ENCODE data around the gene ADH7.

DNA sequence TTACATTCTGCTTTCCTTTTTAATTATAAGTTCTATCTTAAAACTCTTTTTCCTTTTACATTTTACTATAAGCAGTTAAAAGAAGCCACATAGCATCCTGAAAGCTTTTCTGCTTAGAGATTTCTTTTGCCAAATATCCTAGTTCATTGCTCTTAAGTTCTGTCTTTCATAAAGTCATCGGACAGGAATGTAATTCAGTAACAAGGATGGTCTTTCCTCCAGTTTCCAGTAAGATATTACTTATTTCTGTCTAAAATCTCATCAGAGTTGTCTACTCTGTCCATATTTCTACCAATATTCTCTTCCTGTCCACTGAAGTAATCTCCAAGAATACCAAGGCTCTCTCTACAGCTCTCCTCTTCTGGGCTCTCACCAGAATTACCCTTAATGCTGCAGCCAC lies 45.1 kb downstream of the ADH7 start:
- TF ChIP-seq POLR2AphosphoS5 (IDR thresholded peaks at IDR 0.05), result no peak
- TF ChIP-seq, protein P1, sequence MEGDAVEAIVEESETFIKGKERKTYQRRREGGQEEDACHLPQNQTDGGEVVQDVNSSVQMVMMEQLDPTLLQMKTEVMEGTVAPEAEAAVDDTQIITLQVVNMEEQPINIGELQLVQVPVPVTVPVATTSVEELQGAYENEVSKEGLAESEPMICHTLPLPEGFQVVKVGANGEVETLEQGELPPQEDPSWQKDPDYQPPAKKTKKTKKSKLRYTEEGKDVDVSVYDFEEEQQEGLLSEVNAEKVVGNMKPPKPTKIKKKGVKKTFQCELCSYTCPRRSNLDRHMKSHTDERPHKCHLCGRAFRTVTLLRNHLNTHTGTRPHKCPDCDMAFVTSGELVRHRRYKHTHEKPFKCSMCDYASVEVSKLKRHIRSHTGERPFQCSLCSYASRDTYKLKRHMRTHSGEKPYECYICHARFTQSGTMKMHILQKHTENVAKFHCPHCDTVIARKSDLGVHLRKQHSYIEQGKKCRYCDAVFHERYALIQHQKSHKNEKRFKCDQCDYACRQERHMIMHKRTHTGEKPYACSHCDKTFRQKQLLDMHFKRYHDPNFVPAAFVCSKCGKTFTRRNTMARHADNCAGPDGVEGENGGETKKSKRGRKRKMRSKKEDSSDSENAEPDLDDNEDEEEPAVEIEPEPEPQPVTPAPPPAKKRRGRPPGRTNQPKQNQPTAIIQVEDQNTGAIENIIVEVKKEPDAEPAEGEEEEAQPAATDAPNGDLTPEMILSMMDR (IDR thresholded peaks at IDR 0.05), result no peak

Measured in suprapubic skin (tissue), 3 donors.